Ovary (tissue), 9 donors: Measurements from ENCODE around the gene IL10RA. TPM values are rescaled to one million over a fixed set of nuclear protein-coding genes. Genes with fewer than 3 reads are reported as not detected.

ENCODE experiments used
- DNase-seq, 5 donors: peaks; one replicate each; pipeline ENCODE4 v3.0.0-alpha.2; 2019 to 2020
- H3K27ac ChIP-seq, 2 donors: fragments of 200-600 bp; one replicate each; pipeline versions ENCODE4 v1.5.1 to v1.8.0; 2019 to 2022
- H3K27me3 ChIP-seq: fragments of 200-600 bp; one replicate; pipeline ENCODE4 v1.8.0; 2022
- H3K36me3 ChIP-seq: fragments of 200-600 bp; sonication (generic); one replicate; pipeline ENCODE4 v1.5.1; 2019
- H3K4me1 ChIP-seq: one replicate; pipeline ENCODE4 v1.8.1; 2013; ENCODE audit warnings: mild to moderate bottlenecking, moderate library complexity; ENCODE audit not compliant: insufficient read depth
- H3K4me3 ChIP-seq: fragments of 200-600 bp; sonication (generic); one replicate; pipeline ENCODE4 v1.5.1; 2017
- H3K9me3 ChIP-seq, 2 donors: fragments of 200-600 bp in 1 of 2; sonication (generic) in 1 of 2; one replicate each; pipeline versions ENCODE4 v1.5.1 to v1.8.1; 2013 to 2019; ENCODE audit warnings: mild to moderate bottlenecking in 1 of 2, moderate library complexity in 1 of 2
- EP300 ChIP-seq: sonication (generic); formaldehyde crosslinking; IDR thresholded peaks from one replicate; pipeline ENCODE4 v1.6.1; 2017; ENCODE audit warnings: antibody characterized with exemption
- POLR2A ChIP-seq: fragments of 450-650 bp; IDR thresholded peaks from one replicate; pipeline ENCODE4 v1.6.1; 2017; ENCODE audit warnings: antibody characterized with exemption, mild to moderate bottlenecking, moderate library complexity
- WGBS, 3 donors: extraction: QIAGEN DNeasy Blood & Tissue Kit in 1 of 3; methylation state at CpG; one replicate each; pipeline versions ENCODE4 v1.1.5 to v1.1.7; 2013 to 2017; 5-methylcytosine and 5-hydroxymethylcytosine counted together
- intact Hi-C, 4 donors: fragments of 100-400 bp; cut with DNase I; formaldehyde crosslinking; loops; one replicate each; pipeline versions ENCODE4 v1.11.0 to v1.15.1; 2022 to 2023
- polyA plus RNA-seq, 2 donors: library from polyadenylated mRNA; stranded (reverse); fragments of 200-250 nt in 1 of 2; fragments of 350-450 nt in 1 of 2; fragmentation: Illumina TruSeq in 1 of 2; extraction: RNeasy Lipid Tissue Mini Kit (QIAGEN cat#74804) in 1 of 2; gene quantifications; one replicate each; pipeline ENCODE4 v1.2.3, GENCODE V29; 2013 to 2014
- total RNA-seq, 7 donors: library from RNA; depleted of rRNA in 2 of 7; stranded (reverse); fragments of >200 nt in 2 of 7; fragmentation: NEBNext Ultra II Directional in 3 of 7; extraction: Animal tissue kit (Norgen Biotek cat#: 25700) in 3 of 7; gene quantifications; one replicate each; pipeline versions ENCODE4 v1.1.0 to v1.2.4, GENCODE V29; 2016 to 2023
- TF ChIP-seq, protein P1 (sequence below), 3 donors: fragments of 450-650 bp in 2 of 3; fragments of 200-600 bp in 1 of 3; IDR thresholded peaks; one replicate each; pipeline versions ENCODE4 v1.5.1 to v1.8.0; 2016 to 2022; ENCODE audit warnings: antibody characterized with exemption in 3 of 3, mild to moderate bottlenecking in 1 of 3
- donor health status: DM: no; HTN: no; CAD: no; lungs with moderate emphysema.
- donor health status: DM: no; HTN: no; CAD: no.
- donor health status: Bipolar disorder and iron deficiency.
- donor health status: DM: yes; HTN: yes; CAD: no.
- donor health status: DM: no; HTN: no; CAD: no.
- donor health status: DM: yes; HTN: yes; CAD: no.

The IL10RA gene
- total and polyA plus RNA-seq, 9 donors = 2.0 to 14.1 (median 6.7) TPM

DNA sequence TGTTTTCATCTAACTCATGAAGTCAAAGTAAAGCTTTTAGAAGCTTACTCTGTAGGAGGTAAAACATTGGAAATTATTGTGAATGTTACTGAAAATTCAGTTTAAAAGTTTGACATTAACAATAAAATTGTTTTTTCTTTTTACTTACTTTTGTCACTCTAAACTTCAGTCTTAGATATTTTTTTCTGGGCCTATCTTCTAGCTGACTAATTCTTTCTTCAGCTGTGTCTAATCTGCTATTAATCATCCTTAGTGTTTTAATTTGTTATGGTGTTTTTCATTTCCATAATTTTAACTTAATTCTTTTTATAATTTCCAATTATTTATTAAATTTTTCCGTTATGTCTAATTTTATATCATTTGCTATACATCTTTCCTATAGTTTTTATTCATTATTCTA lies 35.0 kb downstream of the IL10RA start:
- Histone ChIP-seq H3K4me1 (no peaks in the 10 kb centered on the region), H3K27ac (no peak overlapping the region), H3K36me3 (no peaks in the 10 kb centered on the region), H3K27me3 (no peaks in the 10 kb centered on the region), H3K9me3 (no peaks in the 10 kb centered on the region), H3K4me3 (no peak overlapping the region)
- WGBS, 3 donors = 94 to 95% (median 94%) methylated on average over 1 of the region's 1 CpG
- intact Hi-C loops = no loop called here
- DNase-seq = no peak
- TF ChIP-seq EP300 (no peak), POLR2A (no peak)
- TF ChIP-seq, protein P1, sequence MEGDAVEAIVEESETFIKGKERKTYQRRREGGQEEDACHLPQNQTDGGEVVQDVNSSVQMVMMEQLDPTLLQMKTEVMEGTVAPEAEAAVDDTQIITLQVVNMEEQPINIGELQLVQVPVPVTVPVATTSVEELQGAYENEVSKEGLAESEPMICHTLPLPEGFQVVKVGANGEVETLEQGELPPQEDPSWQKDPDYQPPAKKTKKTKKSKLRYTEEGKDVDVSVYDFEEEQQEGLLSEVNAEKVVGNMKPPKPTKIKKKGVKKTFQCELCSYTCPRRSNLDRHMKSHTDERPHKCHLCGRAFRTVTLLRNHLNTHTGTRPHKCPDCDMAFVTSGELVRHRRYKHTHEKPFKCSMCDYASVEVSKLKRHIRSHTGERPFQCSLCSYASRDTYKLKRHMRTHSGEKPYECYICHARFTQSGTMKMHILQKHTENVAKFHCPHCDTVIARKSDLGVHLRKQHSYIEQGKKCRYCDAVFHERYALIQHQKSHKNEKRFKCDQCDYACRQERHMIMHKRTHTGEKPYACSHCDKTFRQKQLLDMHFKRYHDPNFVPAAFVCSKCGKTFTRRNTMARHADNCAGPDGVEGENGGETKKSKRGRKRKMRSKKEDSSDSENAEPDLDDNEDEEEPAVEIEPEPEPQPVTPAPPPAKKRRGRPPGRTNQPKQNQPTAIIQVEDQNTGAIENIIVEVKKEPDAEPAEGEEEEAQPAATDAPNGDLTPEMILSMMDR (IDR thresholded peaks at IDR 0.05) = no peak

- intact Hi-C loops = no loop called here
Observed at GRCh38 chr11:118027694-118028093, 41.5 kb downstream of the IL10RA start.

GRCh38 chr11:118028626-118029025 lies 42.4 kb downstream of the IL10RA start:
- DNase-seq = no peak
- no peaks in the 10 kb centered on the region for H3K9me3 ChIP-seq
- H3K4me1 ChIP-seq = no peaks in the 10 kb centered on the region
- no peaks in the 10 kb centered on the region for H3K36me3 ChIP-seq
- no peaks in the 10 kb centered on the region for H3K27me3 ChIP-seq
- H3K27ac ChIP-seq = no peak overlapping the region
- H3K4me3 ChIP-seq = no peak overlapping the region
- TF ChIP-seq, protein P1 (IDR thresholded peaks at IDR 0.05) = no peak
- TF ChIP-seq POLR2A (no peak), EP300 (no peak)
- intact Hi-C loops = no loop called here
- WGBS, 3 donors = 71 to 74% (median 72%) methylated on average over 3 of the region's 3 CpGs

More at GRCh38 chr11:118027694-118028093, 41.5 kb downstream of the IL10RA start:
- H3K9me3 ChIP-seq = no peaks in the 10 kb centered on the region
- DNase-seq = no peak
- H3K4me1 ChIP-seq = no peaks in the 10 kb centered on the region
- no peak overlapping the region for H3K4me3 ChIP-seq
- no peaks in the 10 kb centered on the region for H3K27me3 ChIP-seq
- H3K36me3 ChIP-seq = no peaks in the 10 kb centered on the region
- 89 to 92% (median 90%) methylated on average over 4 of the region's 4 CpGs for WGBS, 3 donors
- H3K27ac ChIP-seq = no peak overlapping the region
- TF ChIP-seq, protein P1 (IDR thresholded peaks at IDR 0.05) = no peak
- no peak for TF ChIP-seq POLR2A
- TF ChIP-seq EP300 = no peak

- Histone ChIP-seq H3K4me1 (no peaks in the 10 kb centered on the region), H3K4me3 (no peak overlapping the region), H3K9me3 (no peaks in the 10 kb centered on the region), H3K36me3 (no peaks in the 10 kb centered on the region), H3K27me3 (no peaks in the 10 kb centered on the region), H3K27ac (no peak overlapping the region)
- TF ChIP-seq, protein P1 (IDR thresholded peaks at IDR 0.05) = no peak
- WGBS, 3 donors = 88 to 90% (median 90%) methylated on average over 4 of the region's 4 CpGs
- no peak for DNase-seq
- intact Hi-C loops = no loop called here
Observed at GRCh38 chr11:118033443-118033842, 47.2 kb downstream of the IL10RA start.

GRCh38 chr11:118042141-118042540 lies 55.9 kb downstream of the IL10RA start:
- intact Hi-C loops = no loop called here
- H3K4me3 ChIP-seq = no peak overlapping the region
- no peak for DNase-seq
- H3K27me3 ChIP-seq = no peaks in the 10 kb centered on the region
- WGBS, 3 donors = 65 to 68% (median 66%) methylated on average over 1 of the region's 1 CpG
- no peaks in the 10 kb centered on the region for H3K4me1 ChIP-seq
- no peaks in the 10 kb centered on the region for H3K36me3 ChIP-seq
- no peak overlapping the region for H3K27ac ChIP-seq
- H3K9me3 ChIP-seq = no peaks in the 10 kb centered on the region
- TF ChIP-seq, protein P1 (IDR thresholded peaks at IDR 0.05) = no peak
- no peak for TF ChIP-seq EP300
- TF ChIP-seq POLR2A = no peak
